ENCODE measurements around the gene ELFN2. TPM values are rescaled to one million over a fixed set of nuclear protein-coding genes. Genes with fewer than 3 reads are reported as not detected.

ELFN2 gene
- total and polyA plus RNA-seq, 2 experiments from 2014 or later = 0.40 to 0.53 TPM

DNA sequence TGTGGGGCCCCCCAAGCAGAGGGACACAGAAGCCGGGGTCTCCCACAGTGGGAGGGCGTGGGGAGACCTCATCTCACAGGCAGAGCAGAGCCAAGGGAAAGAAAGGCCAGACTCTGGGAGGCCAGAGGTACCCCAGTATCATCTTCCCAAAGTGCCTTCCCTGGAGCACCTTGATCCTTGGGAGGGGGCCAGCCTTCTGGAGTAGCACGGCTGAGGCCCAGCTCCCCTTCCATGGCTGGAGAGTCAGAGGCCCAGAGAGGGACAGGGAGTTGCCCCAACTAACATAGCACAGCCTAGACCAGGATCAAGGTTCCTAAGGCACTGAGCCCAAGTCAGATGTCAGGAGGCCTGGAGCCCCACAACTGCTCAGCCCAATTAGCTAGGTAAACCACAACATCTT is 50.6 kb downstream of the ELFN2 start:
- H2AFZ ChIP-seq = no peak overlapping the region
- 82% methylated on average over 3 of the region's 3 CpGs for WGBS (ENCODE audit: low lambda C conversion rate, missing lambda C conversion rate)
- H3K27ac ChIP-seq = no peak overlapping the region
- H3K79me2 ChIP-seq = no peaks in the 10 kb centered on the region
- no peaks in the 10 kb centered on the region for H3K9me3 ChIP-seq (ENCODE audit: low read depth)
- TF ChIP-seq EZH2 (IDR thresholded peaks at IDR 0.05; ENCODE audit: borderline replicate concordance) = no peak
- TF ChIP-seq, protein P1, sequence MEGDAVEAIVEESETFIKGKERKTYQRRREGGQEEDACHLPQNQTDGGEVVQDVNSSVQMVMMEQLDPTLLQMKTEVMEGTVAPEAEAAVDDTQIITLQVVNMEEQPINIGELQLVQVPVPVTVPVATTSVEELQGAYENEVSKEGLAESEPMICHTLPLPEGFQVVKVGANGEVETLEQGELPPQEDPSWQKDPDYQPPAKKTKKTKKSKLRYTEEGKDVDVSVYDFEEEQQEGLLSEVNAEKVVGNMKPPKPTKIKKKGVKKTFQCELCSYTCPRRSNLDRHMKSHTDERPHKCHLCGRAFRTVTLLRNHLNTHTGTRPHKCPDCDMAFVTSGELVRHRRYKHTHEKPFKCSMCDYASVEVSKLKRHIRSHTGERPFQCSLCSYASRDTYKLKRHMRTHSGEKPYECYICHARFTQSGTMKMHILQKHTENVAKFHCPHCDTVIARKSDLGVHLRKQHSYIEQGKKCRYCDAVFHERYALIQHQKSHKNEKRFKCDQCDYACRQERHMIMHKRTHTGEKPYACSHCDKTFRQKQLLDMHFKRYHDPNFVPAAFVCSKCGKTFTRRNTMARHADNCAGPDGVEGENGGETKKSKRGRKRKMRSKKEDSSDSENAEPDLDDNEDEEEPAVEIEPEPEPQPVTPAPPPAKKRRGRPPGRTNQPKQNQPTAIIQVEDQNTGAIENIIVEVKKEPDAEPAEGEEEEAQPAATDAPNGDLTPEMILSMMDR (IDR thresholded peaks at IDR 0.05; ENCODE audit: poor library complexity) = no peak
- no peak for TF ChIP-seq EZH2phosphoT487 (IDR thresholded peaks at IDR 0.05; ENCODE audit: low read depth, severe bottlenecking, unreplicated experiment)
- peaks cover 5% of the 10 kb centered on the region for H3K4me1 ChIP-seq (ENCODE audit: insufficient read depth)
- H3K4me3 ChIP-seq = no peak overlapping the region
- no peaks in the 10 kb centered on the region for H4K20me1 ChIP-seq (ENCODE audit: insufficient read depth, poor library complexity, severe bottlenecking)
- no peaks in the 10 kb centered on the region for H3K9me2 ChIP-seq (replicated peaks; ENCODE audit: insufficient read depth)
- no peaks in the 10 kb centered on the region for H3K36me3 ChIP-seq (replicated peaks; ENCODE audit: insufficient read depth, low read depth)
- H3K27me3 ChIP-seq = no peaks in the 10 kb centered on the region
- no peak for DNase-seq (ENCODE audit: low spot score)
- no peak overlapping the region for H3K4me2 ChIP-seq

DNA sequence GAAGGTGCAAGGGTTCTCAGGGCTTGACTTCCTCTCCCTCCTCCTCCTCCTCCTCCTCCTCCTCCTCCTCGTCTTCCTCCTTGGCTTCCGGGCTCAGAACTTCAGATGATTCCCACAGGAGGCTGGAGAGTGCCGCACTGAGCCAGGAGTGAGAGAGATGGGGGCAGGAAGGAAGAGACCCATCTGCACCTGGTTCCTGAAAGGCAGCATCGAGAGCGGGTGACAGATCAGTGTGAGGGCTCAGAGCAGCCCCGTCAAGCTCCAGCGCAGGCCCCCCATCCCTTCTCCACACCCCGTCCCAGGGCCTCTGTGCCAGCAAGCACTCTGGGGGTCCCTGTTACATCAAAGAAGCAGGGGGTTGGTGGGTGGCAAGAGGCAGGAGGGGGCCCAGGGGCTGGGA is 51.5 kb downstream of the ELFN2 start:
- no peak overlapping the region for H3K4me2 ChIP-seq
- no peak overlapping the region for H3K4me3 ChIP-seq
- no peaks in the 10 kb centered on the region for H3K36me3 ChIP-seq (replicated peaks; ENCODE audit: insufficient read depth, low read depth)
- H3K9me3 ChIP-seq (ENCODE audit: low read depth) = no peaks in the 10 kb centered on the region
- DNase-seq (ENCODE audit: low spot score) = no peak
- H3K9me2 ChIP-seq (replicated peaks; ENCODE audit: insufficient read depth) = no peaks in the 10 kb centered on the region
- no peaks in the 10 kb centered on the region for H3K79me2 ChIP-seq
- 94% methylated on average over 7 of the region's 8 CpGs for WGBS (ENCODE audit: low lambda C conversion rate, missing lambda C conversion rate)
- TF ChIP-seq, protein P1 (IDR thresholded peaks at IDR 0.05; ENCODE audit: poor library complexity) = no peak
- TF ChIP-seq EZH2 (IDR thresholded peaks at IDR 0.05; ENCODE audit: borderline replicate concordance) = no peak
- TF ChIP-seq EZH2phosphoT487 (IDR thresholded peaks at IDR 0.05; ENCODE audit: low read depth, severe bottlenecking, unreplicated experiment) = no peak
- H2AFZ ChIP-seq = no peak overlapping the region
- H3K27ac ChIP-seq = no peak overlapping the region
- no peaks in the 10 kb centered on the region for H4K20me1 ChIP-seq (ENCODE audit: insufficient read depth, poor library complexity, severe bottlenecking)
- H3K4me1 ChIP-seq (ENCODE audit: insufficient read depth) = peaks cover 5% of the 10 kb centered on the region
- H3K27me3 ChIP-seq = no peaks in the 10 kb centered on the region

DNA sequence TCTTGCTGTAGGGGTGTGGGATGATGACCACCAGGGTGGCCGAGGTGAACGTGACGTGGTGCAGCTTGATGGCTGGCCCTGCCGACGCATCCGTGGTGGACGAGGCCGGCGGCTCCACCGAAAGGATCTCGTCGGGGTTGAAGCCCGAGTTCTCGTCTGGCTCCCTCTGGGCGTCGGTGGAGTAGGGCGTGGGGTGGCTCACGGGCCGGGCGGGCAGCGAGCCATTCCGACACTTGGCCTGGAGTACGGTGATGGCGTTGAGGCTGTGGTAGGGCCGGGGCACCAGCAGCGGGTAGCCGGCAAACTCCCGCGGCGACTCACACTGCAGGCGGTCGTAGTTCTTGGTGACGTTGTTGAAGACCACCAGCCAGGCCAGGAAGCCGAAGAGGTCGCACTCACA is 52.7 kb downstream of the ELFN2 start:
- no peak overlapping the region for H3K27ac ChIP-seq
- H3K79me2 ChIP-seq = no peaks in the 10 kb centered on the region
- no peaks in the 10 kb centered on the region for H3K36me3 ChIP-seq (replicated peaks; ENCODE audit: insufficient read depth, low read depth)
- H3K9me2 ChIP-seq (replicated peaks; ENCODE audit: insufficient read depth) = no peaks in the 10 kb centered on the region
- no peak overlapping the region for H3K4me3 ChIP-seq
- no peaks in the 10 kb centered on the region for H3K9me3 ChIP-seq (ENCODE audit: low read depth)
- no peaks in the 10 kb centered on the region for H3K27me3 ChIP-seq
- no peak for DNase-seq (ENCODE audit: low spot score)
- no peaks in the 10 kb centered on the region for H4K20me1 ChIP-seq (ENCODE audit: insufficient read depth, poor library complexity, severe bottlenecking)
- WGBS (ENCODE audit: low lambda C conversion rate, missing lambda C conversion rate) = 98% methylated on average over 30 of the region's 35 CpGs
- H3K4me2 ChIP-seq = no peak overlapping the region
- TF ChIP-seq, protein P1 (IDR thresholded peaks at IDR 0.05; ENCODE audit: poor library complexity) = no peak
- TF ChIP-seq EZH2phosphoT487 (IDR thresholded peaks at IDR 0.05; ENCODE audit: low read depth, severe bottlenecking, unreplicated experiment) (no peak), EZH2 (IDR thresholded peaks at IDR 0.05; ENCODE audit: borderline replicate concordance) (no peak)
- H2AFZ ChIP-seq = no peak overlapping the region
- peaks cover 5% of the 10 kb centered on the region for H3K4me1 ChIP-seq (ENCODE audit: insufficient read depth)

DNA sequence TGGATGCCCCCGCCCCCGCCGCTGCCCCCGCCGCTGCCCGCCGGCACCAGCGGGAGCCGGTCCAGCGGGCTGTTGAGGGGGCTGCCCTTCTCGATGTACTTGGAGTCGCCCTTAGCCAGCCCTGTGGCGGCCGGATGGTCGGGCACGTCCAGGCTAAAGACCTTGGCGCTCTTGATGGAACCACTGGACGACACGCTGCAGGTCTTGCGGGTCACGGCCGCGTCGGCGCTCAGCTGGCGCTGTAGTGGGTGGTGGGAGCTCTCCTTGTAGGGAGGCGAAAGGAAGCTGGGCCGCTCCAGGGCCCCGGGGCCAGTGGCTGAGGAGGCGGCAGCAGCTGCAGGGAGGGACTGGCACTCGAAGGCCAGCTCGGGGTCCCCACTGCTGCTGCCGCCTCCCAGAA is 53.8 kb downstream of the ELFN2 start:
- WGBS (ENCODE audit: low lambda C conversion rate, missing lambda C conversion rate) = 94% methylated on average over 15 of the region's 33 CpGs

More for the DNA sequence above, 53.8 kb downstream of the ELFN2 start:
- Histone ChIP-seq H3K79me2 (no peaks in the 10 kb centered on the region), H3K4me3 (no peak overlapping the region), H3K9me3 (ENCODE audit: low read depth) (no peaks in the 10 kb centered on the region), H2AFZ (no peak overlapping the region), H3K27me3 (no peaks in the 10 kb centered on the region), H3K4me2 (no peak overlapping the region), H4K20me1 (ENCODE audit: insufficient read depth, poor library complexity, severe bottlenecking) (no peaks in the 10 kb centered on the region), H3K9me2 (replicated peaks; ENCODE audit: insufficient read depth) (no peaks in the 10 kb centered on the region), H3K4me1 (ENCODE audit: insufficient read depth) (peaks cover 5% of the 10 kb centered on the region), H3K27ac (no peak overlapping the region), H3K36me3 (replicated peaks; ENCODE audit: insufficient read depth, low read depth) (no peaks in the 10 kb centered on the region)
- TF ChIP-seq, protein P1 (IDR thresholded peaks at IDR 0.05; ENCODE audit: poor library complexity) = no peak
- no peak for TF ChIP-seq EZH2phosphoT487 (IDR thresholded peaks at IDR 0.05; ENCODE audit: low read depth, severe bottlenecking, unreplicated experiment)
- no peak for TF ChIP-seq EZH2 (IDR thresholded peaks at IDR 0.05; ENCODE audit: borderline replicate concordance)
- DNase-seq (ENCODE audit: low spot score) = no peak
